ENCODE results near the gene XYLT1.

DNA sequence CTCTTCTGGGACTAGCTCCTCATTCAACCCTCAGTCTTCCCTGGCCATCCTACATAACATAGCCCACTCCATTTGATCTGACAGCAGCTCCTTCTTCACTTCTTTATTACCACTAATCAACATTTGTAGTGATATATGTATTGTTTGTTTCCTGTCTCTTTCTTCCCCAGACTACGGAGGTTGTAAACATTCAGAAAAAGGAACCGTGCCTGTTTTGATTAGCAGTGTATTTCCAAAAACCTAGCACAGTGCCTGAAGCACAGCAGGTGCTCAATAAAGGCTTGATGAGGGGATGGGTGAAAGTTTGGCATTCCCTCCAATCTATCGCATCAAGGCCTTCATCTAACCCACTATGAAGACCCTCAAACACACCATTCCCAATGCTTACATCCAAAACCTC lies 150.8 kb downstream of the XYLT1 start:
- TF ChIP-seq, protein P1, sequence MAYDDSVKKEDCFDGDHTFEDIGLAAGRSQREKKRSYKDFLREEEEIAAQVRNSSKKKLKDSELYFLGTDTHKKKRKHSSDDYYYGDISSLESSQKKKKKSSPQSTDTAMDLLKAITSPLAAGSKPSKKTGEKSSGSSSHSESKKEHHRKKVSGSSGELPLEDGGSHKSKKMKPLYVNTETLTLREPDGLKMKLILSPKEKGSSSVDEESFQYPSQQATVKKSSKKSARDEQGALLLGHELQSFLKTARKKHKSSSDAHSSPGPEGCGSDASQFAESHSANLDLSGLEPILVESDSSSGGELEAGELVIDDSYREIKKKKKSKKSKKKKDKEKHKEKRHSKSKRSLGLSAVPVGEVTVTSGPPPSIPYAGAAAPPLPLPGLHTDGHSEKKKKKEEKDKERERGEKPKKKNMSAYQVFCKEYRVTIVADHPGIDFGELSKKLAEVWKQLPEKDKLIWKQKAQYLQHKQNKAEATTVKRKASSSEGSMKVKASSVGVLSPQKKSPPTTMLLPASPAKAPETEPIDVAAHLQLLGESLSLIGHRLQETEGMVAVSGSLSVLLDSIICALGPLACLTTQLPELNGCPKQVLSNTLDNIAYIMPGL (CRISPR knock-in tag; IDR thresholded peaks at IDR 0.05) = no peak
- TF ChIP-seq, protein P2, sequence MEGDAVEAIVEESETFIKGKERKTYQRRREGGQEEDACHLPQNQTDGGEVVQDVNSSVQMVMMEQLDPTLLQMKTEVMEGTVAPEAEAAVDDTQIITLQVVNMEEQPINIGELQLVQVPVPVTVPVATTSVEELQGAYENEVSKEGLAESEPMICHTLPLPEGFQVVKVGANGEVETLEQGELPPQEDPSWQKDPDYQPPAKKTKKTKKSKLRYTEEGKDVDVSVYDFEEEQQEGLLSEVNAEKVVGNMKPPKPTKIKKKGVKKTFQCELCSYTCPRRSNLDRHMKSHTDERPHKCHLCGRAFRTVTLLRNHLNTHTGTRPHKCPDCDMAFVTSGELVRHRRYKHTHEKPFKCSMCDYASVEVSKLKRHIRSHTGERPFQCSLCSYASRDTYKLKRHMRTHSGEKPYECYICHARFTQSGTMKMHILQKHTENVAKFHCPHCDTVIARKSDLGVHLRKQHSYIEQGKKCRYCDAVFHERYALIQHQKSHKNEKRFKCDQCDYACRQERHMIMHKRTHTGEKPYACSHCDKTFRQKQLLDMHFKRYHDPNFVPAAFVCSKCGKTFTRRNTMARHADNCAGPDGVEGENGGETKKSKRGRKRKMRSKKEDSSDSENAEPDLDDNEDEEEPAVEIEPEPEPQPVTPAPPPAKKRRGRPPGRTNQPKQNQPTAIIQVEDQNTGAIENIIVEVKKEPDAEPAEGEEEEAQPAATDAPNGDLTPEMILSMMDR (IDR thresholded peaks at IDR 0.05) = no peak
- TF ChIP-seq, protein P3, sequence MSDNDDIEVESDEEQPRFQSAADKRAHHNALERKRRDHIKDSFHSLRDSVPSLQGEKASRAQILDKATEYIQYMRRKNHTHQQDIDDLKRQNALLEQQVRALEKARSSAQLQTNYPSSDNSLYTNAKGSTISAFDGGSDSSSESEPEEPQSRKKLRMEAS (CRISPR knock-in tag; IDR thresholded peaks at IDR 0.05) = no peak
- TF ChIP-seq, protein P4, sequence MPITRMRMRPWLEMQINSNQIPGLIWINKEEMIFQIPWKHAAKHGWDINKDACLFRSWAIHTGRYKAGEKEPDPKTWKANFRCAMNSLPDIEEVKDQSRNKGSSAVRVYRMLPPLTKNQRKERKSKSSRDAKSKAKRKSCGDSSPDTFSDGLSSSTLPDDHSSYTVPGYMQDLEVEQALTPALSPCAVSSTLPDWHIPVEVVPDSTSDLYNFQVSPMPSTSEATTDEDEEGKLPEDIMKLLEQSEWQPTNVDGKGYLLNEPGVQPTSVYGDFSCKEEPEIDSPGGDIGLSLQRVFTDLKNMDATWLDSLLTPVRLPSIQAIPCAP (CRISPR knock-in tag; IDR thresholded peaks at IDR 0.05) = no peak
- no peak for TF ChIP-seq TEAD4 (CRISPR knock-in tag; IDR thresholded peaks at IDR 0.05)
- no peak for TF ChIP-seq FOXK1 (CRISPR knock-in tag; IDR thresholded peaks at IDR 0.05)
- TF ChIP-seq, protein P5, sequence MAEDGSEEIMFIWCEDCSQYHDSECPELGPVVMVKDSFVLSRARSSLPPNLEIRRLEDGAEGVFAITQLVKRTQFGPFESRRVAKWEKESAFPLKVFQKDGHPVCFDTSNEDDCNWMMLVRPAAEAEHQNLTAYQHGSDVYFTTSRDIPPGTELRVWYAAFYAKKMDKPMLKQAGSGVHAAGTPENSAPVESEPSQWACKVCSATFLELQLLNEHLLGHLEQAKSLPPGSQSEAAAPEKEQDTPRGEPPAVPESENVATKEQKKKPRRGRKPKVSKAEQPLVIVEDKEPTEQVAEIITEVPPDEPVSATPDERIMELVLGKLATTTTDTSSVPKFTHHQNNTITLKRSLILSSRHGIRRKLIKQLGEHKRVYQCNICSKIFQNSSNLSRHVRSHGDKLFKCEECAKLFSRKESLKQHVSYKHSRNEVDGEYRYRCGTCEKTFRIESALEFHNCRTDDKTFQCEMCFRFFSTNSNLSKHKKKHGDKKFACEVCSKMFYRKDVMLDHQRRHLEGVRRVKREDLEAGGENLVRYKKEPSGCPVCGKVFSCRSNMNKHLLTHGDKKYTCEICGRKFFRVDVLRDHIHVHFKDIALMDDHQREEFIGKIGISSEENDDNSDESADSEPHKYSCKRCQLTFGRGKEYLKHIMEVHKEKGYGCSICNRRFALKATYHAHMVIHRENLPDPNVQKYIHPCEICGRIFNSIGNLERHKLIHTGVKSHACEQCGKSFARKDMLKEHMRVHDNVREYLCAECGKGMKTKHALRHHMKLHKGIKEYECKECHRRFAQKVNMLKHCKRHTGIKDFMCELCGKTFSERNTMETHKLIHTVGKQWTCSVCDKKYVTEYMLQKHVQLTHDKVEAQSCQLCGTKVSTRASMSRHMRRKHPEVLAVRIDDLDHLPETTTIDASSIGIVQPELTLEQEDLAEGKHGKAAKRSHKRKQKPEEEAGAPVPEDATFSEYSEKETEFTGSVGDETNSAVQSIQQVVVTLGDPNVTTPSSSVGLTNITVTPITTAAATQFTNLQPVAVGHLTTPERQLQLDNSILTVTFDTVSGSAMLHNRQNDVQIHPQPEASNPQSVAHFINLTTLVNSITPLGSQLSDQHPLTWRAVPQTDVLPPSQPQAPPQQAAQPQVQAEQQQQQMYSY (CRISPR knock-in tag; IDR thresholded peaks at IDR 0.05) = no peak
- no peak for TF ChIP-seq TEAD1 (CRISPR knock-in tag; IDR thresholded peaks at IDR 0.05)
- TF ChIP-seq, protein P6, sequence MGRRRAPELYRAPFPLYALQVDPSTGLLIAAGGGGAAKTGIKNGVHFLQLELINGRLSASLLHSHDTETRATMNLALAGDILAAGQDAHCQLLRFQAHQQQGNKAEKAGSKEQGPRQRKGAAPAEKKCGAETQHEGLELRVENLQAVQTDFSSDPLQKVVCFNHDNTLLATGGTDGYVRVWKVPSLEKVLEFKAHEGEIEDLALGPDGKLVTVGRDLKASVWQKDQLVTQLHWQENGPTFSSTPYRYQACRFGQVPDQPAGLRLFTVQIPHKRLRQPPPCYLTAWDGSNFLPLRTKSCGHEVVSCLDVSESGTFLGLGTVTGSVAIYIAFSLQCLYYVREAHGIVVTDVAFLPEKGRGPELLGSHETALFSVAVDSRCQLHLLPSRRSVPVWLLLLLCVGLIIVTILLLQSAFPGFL (CRISPR knock-in tag; IDR thresholded peaks at IDR 0.05; ENCODE audit: borderline replicate concordance) = no peak
- no peak for TF ChIP-seq ZNF121 (CRISPR knock-in tag; IDR thresholded peaks at IDR 0.05)
- TF ChIP-seq, protein P7, sequence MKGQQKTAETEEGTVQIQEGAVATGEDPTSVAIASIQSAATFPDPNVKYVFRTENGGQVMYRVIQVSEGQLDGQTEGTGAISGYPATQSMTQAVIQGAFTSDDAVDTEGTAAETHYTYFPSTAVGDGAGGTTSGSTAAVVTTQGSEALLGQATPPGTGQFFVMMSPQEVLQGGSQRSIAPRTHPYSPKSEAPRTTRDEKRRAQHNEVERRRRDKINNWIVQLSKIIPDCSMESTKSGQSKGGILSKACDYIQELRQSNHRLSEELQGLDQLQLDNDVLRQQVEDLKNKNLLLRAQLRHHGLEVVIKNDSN (CRISPR knock-in tag; IDR thresholded peaks at IDR 0.05) = no peak
